ENCODE data around the gene ROBO2. TPM values are rescaled to one million over a fixed set of nuclear protein-coding genes. Genes with fewer than 3 reads are reported as not detected.

ROBO2 gene
- polyA plus RNA-seq, 2 of the 4 experiments (the other 2 are of a cell fraction): 0.04 TPM; not detected in 1

DNA sequence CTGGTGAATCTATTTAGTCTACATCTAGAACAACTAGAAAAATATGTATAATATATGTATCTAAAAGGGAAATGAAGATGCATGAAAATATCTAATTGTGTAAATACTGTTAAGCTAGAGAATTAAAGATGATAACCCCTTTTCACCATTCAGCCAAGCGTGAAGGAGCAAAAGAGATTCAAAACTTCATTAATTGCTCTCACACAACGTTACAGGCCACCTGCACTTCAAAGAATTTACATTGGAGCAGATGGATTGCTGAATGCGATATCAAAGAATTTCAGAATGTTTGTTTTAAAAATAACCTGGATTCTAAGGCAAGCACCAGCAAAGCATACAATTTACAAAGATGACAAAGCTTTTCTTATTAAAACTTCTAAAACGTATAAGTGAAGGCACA is 243.2 kb downstream of the ROBO2 start:
- ATAC-seq: no peak
- WGBS (ENCODE audit: missing lambda C conversion rate): 4% methylated on average over 4 of the region's 4 CpGs

DNA sequence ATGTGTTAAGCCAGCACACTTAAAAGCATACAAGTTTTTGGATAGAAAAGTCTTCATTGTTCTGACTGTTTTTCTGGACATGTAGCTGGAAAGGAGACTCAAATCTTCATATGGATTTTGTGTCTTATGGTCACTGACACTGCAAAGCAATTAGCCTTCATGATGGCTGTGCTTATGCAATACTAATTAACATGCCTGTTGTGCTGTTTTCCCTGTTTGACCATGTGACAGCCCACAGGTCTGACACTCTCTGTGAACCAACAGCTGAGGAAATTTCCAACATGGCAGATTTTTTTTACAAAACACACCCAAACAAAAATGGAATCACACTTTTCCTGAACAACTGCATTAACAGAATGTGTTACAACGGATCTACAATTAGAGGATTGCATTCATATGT is 248.4 kb downstream of the ROBO2 start:
- POLR2A ChIA-PET: no interaction called here
- Histone ChIP-seq H3K4me2 (no peak overlapping the region), H3K4me3 (no peak overlapping the region), H3K27ac (no peak overlapping the region), H3K9me3 (no peaks in the 10 kb centered on the region; the same call in 2 of the 3 replicates), H3K4me1 (no peaks in the 10 kb centered on the region)
- no peak for TF ChIP-seq SREBF2 (IDR thresholded peaks at IDR 0.05)
- no peak for TF ChIP-seq CHD2 (IDR thresholded peaks at IDR 0.05; ENCODE audit: low read length, partially characterized antibody)
- CTCF ChIA-PET: no interaction called here
- FAIRE-seq (no peak), ATAC-seq (no peak), DNase-seq (ENCODE audit: low read depth in 1 of 2, low spot score in 1 of 2) (no peak)
- WGBS (ENCODE audit: missing lambda C conversion rate): 4% methylated on average over 1 of the region's 1 CpG

More for the DNA sequence above, 243.2 kb downstream of the ROBO2 start:
- FAIRE-seq (no peak), DNase-seq (ENCODE audit: low read depth in 1 of 2, low spot score in 1 of 2) (no peak)
- ChIA-PET POLR2A (no interaction called here), CTCF (interaction anchor here (1.3 kb wide), 1 partner anchor 38 kb away, joined by 3 read pairs; no protein-coding TSS in a partner anchor)
- TF ChIP-seq ZSCAN20 (CRISPR knock-in tag; IDR thresholded peaks at IDR 0.05) (no peak), RAD21 (conservative IDR thresholded peaks at IDR 0.05 in 1 of 2, IDR thresholded peaks at IDR 0.05 in 1 of 2) (no peak), HOXA7 (CRISPR knock-in tag; IDR thresholded peaks at IDR 0.05) (no peak)
- TF ChIP-seq, protein P1, sequence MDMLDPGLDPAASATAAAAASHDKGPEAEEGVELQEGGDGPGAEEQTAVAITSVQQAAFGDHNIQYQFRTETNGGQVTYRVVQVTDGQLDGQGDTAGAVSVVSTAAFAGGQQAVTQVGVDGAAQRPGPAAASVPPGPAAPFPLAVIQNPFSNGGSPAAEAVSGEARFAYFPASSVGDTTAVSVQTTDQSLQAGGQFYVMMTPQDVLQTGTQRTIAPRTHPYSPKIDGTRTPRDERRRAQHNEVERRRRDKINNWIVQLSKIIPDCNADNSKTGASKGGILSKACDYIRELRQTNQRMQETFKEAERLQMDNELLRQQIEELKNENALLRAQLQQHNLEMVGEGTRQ (IDR thresholded peaks at IDR 0.05): no peak
- TF ChIP-seq, protein P2, sequence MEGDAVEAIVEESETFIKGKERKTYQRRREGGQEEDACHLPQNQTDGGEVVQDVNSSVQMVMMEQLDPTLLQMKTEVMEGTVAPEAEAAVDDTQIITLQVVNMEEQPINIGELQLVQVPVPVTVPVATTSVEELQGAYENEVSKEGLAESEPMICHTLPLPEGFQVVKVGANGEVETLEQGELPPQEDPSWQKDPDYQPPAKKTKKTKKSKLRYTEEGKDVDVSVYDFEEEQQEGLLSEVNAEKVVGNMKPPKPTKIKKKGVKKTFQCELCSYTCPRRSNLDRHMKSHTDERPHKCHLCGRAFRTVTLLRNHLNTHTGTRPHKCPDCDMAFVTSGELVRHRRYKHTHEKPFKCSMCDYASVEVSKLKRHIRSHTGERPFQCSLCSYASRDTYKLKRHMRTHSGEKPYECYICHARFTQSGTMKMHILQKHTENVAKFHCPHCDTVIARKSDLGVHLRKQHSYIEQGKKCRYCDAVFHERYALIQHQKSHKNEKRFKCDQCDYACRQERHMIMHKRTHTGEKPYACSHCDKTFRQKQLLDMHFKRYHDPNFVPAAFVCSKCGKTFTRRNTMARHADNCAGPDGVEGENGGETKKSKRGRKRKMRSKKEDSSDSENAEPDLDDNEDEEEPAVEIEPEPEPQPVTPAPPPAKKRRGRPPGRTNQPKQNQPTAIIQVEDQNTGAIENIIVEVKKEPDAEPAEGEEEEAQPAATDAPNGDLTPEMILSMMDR (IDR thresholded peaks at IDR 0.05): no peak
- Histone ChIP-seq H3K4me2 (no peak overlapping the region), H3K9me3 (no peaks in the 10 kb centered on the region; the same call in 2 of the 3 replicates), H3K4me3 (no peak overlapping the region), H3K4me1 (no peaks in the 10 kb centered on the region), H3K27ac (no peak overlapping the region)

DNA sequence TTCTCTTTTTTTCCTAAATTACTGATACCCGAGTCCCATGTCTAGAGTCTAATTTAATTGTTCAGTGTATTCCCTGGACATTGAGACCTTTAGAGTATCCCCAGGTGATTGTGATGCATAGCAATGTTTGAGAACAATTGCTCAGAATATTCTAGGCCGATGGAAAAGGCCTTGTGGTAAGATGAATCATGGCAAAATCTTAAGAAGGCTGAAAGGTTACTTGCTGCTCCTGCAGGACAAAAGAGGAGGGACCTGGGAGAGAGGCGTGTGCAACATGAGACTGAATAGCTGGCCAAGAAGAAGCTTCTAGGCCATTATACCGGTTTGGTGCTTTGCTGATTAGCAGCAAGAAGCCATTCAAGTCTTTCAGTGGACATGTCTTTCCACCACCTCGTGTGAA is 256.6 kb downstream of the ROBO2 start:
- no peak for FAIRE-seq
- POLR2A ChIA-PET: no interaction called here
- CTCF ChIA-PET: no interaction called here
- Histone ChIP-seq H3K4me1 (no peaks in the 10 kb centered on the region), H3K4me3 (no peak overlapping the region), H3K4me2 (no peak overlapping the region), H3K27ac (no peak overlapping the region), H3K9me3 (no peaks in the 10 kb centered on the region; the same call in 2 of the 3 replicates)
- no peak for TF ChIP-seq FOSB (CRISPR knock-in tag; IDR thresholded peaks at IDR 0.05)
- no peak for TF ChIP-seq MAFK (IDR thresholded peaks at IDR 0.05; ENCODE audit: partially characterized antibody)
- TF ChIP-seq JUN (IDR thresholded peaks at IDR 0.05): no peak
- TF ChIP-seq HOXB13 (CRISPR knock-in tag; IDR thresholded peaks at IDR 0.05; ENCODE audit: low read depth): no peak
- no peak for TF ChIP-seq SMC3 (IDR thresholded peaks at IDR 0.05)
- TF ChIP-seq, protein P3, sequence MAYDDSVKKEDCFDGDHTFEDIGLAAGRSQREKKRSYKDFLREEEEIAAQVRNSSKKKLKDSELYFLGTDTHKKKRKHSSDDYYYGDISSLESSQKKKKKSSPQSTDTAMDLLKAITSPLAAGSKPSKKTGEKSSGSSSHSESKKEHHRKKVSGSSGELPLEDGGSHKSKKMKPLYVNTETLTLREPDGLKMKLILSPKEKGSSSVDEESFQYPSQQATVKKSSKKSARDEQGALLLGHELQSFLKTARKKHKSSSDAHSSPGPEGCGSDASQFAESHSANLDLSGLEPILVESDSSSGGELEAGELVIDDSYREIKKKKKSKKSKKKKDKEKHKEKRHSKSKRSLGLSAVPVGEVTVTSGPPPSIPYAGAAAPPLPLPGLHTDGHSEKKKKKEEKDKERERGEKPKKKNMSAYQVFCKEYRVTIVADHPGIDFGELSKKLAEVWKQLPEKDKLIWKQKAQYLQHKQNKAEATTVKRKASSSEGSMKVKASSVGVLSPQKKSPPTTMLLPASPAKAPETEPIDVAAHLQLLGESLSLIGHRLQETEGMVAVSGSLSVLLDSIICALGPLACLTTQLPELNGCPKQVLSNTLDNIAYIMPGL (CRISPR knock-in tag; IDR thresholded peaks at IDR 0.05; ENCODE audit: borderline replicate concordance): no peak
- TF ChIP-seq CBX8 (IDR thresholded peaks at IDR 0.05): no peak
- no peak for TF ChIP-seq MAZ (IDR thresholded peaks at IDR 0.05; ENCODE audit: borderline replicate concordance, low read depth, low read length)
- no peak for TF ChIP-seq ESRRA (IDR thresholded peaks at IDR 0.05; ENCODE audit: borderline replicate concordance, low read length)
- TF ChIP-seq KDM1A (IDR thresholded peaks at IDR 0.05; ENCODE audit: low read depth): no peak
- TF ChIP-seq, protein P4, sequence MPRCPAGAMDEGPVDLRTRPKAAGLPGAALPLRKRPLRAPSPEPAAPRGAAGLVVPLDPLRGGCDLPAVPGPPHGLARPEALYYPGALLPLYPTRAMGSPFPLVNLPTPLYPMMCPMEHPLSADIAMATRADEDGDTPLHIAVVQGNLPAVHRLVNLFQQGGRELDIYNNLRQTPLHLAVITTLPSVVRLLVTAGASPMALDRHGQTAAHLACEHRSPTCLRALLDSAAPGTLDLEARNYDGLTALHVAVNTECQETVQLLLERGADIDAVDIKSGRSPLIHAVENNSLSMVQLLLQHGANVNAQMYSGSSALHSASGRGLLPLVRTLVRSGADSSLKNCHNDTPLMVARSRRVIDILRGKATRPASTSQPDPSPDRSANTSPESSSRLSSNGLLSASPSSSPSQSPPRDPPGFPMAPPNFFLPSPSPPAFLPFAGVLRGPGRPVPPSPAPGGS (IDR thresholded peaks at IDR 0.05): no peak
- TF ChIP-seq CHD2 (IDR thresholded peaks at IDR 0.05; ENCODE audit: low read length, partially characterized antibody): no peak
- no peak for TF ChIP-seq RFX5 (IDR thresholded peaks at IDR 0.05)
- TF ChIP-seq, protein P5, sequence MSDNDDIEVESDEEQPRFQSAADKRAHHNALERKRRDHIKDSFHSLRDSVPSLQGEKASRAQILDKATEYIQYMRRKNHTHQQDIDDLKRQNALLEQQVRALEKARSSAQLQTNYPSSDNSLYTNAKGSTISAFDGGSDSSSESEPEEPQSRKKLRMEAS (IDR thresholded peaks at IDR 0.05): no peak
- no peak for TF ChIP-seq GATA3 (IDR thresholded peaks at IDR 0.05; ENCODE audit: borderline replicate concordance)
- TF ChIP-seq, protein P6, sequence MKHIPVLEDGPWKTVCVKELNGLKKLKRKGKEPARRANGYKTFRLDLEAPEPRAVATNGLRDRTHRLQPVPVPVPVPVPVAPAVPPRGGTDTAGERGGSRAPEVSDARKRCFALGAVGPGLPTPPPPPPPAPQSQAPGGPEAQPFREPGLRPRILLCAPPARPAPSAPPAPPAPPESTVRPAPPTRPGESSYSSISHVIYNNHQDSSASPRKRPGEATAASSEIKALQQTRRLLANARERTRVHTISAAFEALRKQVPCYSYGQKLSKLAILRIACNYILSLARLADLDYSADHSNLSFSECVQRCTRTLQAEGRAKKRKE (CRISPR knock-in tag; IDR thresholded peaks at IDR 0.05; ENCODE audit: low read depth): no peak
- no peak for TF ChIP-seq SREBF2 (IDR thresholded peaks at IDR 0.05)
- no peak for TF ChIP-seq TP53 (CRISPR knock-in tag; IDR thresholded peaks at IDR 0.05)
- TF ChIP-seq RCOR1 (IDR thresholded peaks at IDR 0.05; ENCODE audit: low read depth, low read length): no peak
- TF ChIP-seq BHLHE40 (IDR thresholded peaks at IDR 0.05; ENCODE audit: low read depth, low read length): no peak
- peak; percentile 57 to 96 for ATAC-seq
- peak in 1 of 2 experiments; percentile 19 for DNase-seq (ENCODE audit: low read depth in 1 of 2, low spot score in 1 of 2)
- WGBS (ENCODE audit: missing lambda C conversion rate): 5% methylated on average over 5 of the region's 5 CpGs
